H9 (cell line): ENCODE results near the gene SLC6A15. TPM values are rescaled to one million over a fixed set of nuclear protein-coding genes. Genes with fewer than 3 reads are reported as not detected.

Experiments
- DNase-seq: peaks from one replicate; pipeline ENCODE4 v3.0.0-alpha.2; 2017
- H2AFZ ChIP-seq: one replicate; pipeline ENCODE4 v1.6.1; 2013; ENCODE audit warnings: mild to moderate bottlenecking, low read length, control low read depth, moderate library complexity
- H2AK5ac ChIP-seq: 2 replicates; pipeline ENCODE4 v1.6.1; 2013; ENCODE audit warnings: low read length, control low read depth, mixed read lengths; ENCODE audit not compliant: insufficient read length
- H2BK120ac ChIP-seq: one replicate; pipeline ENCODE4 v1.6.1; 2013; ENCODE audit warnings: low read depth, mild to moderate bottlenecking, low read length, control low read depth, inconsistent platforms; ENCODE audit not compliant: poor library complexity, severe bottlenecking
- H2BK12ac ChIP-seq: 2 replicates; pipeline ENCODE4 v1.6.1; 2013; ENCODE audit warnings: low read length, control low read depth, mixed read lengths, low read depth; ENCODE audit not compliant: insufficient read length
- H2BK15ac ChIP-seq: 2 replicates; pipeline ENCODE4 v1.6.1; 2013; ENCODE audit warnings: low read depth, low read length, control low read depth
- H2BK20ac ChIP-seq: one replicate; pipeline ENCODE4 v1.6.1; 2013; ENCODE audit warnings: low read depth, mild to moderate bottlenecking, low read length, control low read depth, inconsistent platforms; ENCODE audit not compliant: poor library complexity, severe bottlenecking
- H2BK5ac ChIP-seq: 2 replicates; pipeline ENCODE4 v1.6.1; 2013; ENCODE audit warnings: low read length, control low read depth, mixed read lengths; ENCODE audit not compliant: insufficient read length
- H3K14ac ChIP-seq: 2 replicates; pipeline ENCODE4 v1.6.1; 2013; ENCODE audit warnings: low read length, control low read depth; ENCODE audit not compliant: insufficient read depth
- H3K18ac ChIP-seq: 2 replicates; pipeline ENCODE4 v1.6.1; 2013; ENCODE audit warnings: low read depth, mild to moderate bottlenecking, mixed read lengths, low read length, control low read depth; ENCODE audit not compliant: insufficient read length
- H3K23ac ChIP-seq: 2 replicates; pipeline ENCODE4 v1.6.1; 2013; ENCODE audit warnings: low read length, control low read depth, mixed read lengths, low read depth; ENCODE audit not compliant: insufficient read length
- H3K23me2 ChIP-seq: 2 replicates; pipeline ENCODE4 v1.6.1; 2013; ENCODE audit warnings: low read depth, mild to moderate bottlenecking, mixed read lengths, low read length, control low read depth; ENCODE audit not compliant: insufficient read length, poor library complexity, severe bottlenecking
- H3K27ac ChIP-seq: 2 replicates; pipeline ENCODE4 v1.5.1; 2013; ENCODE audit warnings: low read length, control low read depth, mixed read lengths, low read depth; ENCODE audit not compliant: insufficient read length
- H3K27me3 ChIP-seq: 2 replicates; pipeline ENCODE4 v1.6.1; 2013; ENCODE audit warnings: low read length, control low read depth, inconsistent platforms; ENCODE audit not compliant: insufficient read depth
- H3K4ac ChIP-seq: 2 replicates; pipeline ENCODE4 v1.6.1; 2013; ENCODE audit warnings: low read depth, mild to moderate bottlenecking, control low read depth, inconsistent platforms, low read length, moderate library complexity
- H3K4me1 ChIP-seq: 2 replicates; pipeline ENCODE4 v1.6.1; 2013; ENCODE audit warnings: low read length, control low read depth, inconsistent platforms; ENCODE audit not compliant: insufficient read depth
- H3K4me2 ChIP-seq: 2 replicates; pipeline ENCODE4 v1.6.1; 2013; ENCODE audit warnings: low read length, control low read depth, mixed read lengths; ENCODE audit not compliant: insufficient read length, insufficient read depth
- H3K56ac ChIP-seq: 2 replicates; pipeline ENCODE4 v1.6.1; 2013; ENCODE audit warnings: low read depth, mild to moderate bottlenecking, mixed read lengths, low read length, control low read depth; ENCODE audit not compliant: insufficient read length
- H3K79me1 ChIP-seq: 2 replicates; pipeline ENCODE4 v1.6.1; 2013; ENCODE audit warnings: low read depth, mild to moderate bottlenecking, moderate library complexity, low read length, control low read depth, inconsistent platforms; ENCODE audit not compliant: insufficient read depth, poor library complexity, severe bottlenecking
- H3K79me2 ChIP-seq: 2 replicates; pipeline ENCODE4 v1.6.1; 2013; ENCODE audit warnings: low read length, control low read depth, inconsistent platforms; ENCODE audit not compliant: insufficient read depth
- H3K9ac ChIP-seq: 2 replicates; pipeline ENCODE4 v1.6.1; 2013; ENCODE audit warnings: low read length, control low read depth, mixed read lengths; ENCODE audit not compliant: insufficient read length; ENCODE audit errors: extremely low read depth
- H3K9me3 ChIP-seq: one replicate; pipeline ENCODE4 v1.6.1; 2013; ENCODE audit warnings: low read depth, low read length, inconsistent platforms; ENCODE audit not compliant: control insufficient read depth
- H3T11ph ChIP-seq: one replicate; pipeline ENCODE4 v1.6.1; 2013; ENCODE audit warnings: mild to moderate bottlenecking, low read length, control low read depth, inconsistent platforms
- H4K20me1 ChIP-seq: one replicate; pipeline ENCODE4 v1.6.1; 2013; ENCODE audit not compliant: control insufficient read depth, insufficient read length, insufficient read depth
- H4K5ac ChIP-seq: 2 replicates; pipeline ENCODE4 v1.6.1; 2013; ENCODE audit warnings: low read depth, mild to moderate bottlenecking, mixed read lengths, low read length, control low read depth; ENCODE audit not compliant: insufficient read length
- H4K8ac ChIP-seq: replicated peaks from 2 replicates; pipeline ENCODE4 v1.6.1; 2013; ENCODE audit warnings: low read length, control low read depth, mixed read lengths, low read depth; ENCODE audit not compliant: insufficient read length
- H4K91ac ChIP-seq: 2 replicates; pipeline ENCODE4 v1.6.1; 2013; ENCODE audit warnings: low read depth, mild to moderate bottlenecking, moderate library complexity, mixed read lengths, low read length, control low read depth; ENCODE audit not compliant: insufficient read length
- H3K27ac Mint-ChIP-seq, 3 experiments: 2 replicates in 2 of 3; 3 replicates in 1 of 3; pipeline ENCODE4 v1.8.0; 2020 to 2021; ENCODE audit warnings: mixed read lengths in 3 of 3, mild to moderate bottlenecking in 1 of 3, moderate library complexity in 1 of 3
- H3K27me3 Mint-ChIP-seq: 2 replicates; pipeline ENCODE4 v1.8.0; 2021; ENCODE audit warnings: low read depth, mild to moderate bottlenecking, moderate library complexity, mixed read lengths
- H3K36me3 Mint-ChIP-seq, 3 experiments: 2 replicates in 2 of 3; 3 replicates in 1 of 3; pipeline ENCODE4 v1.8.0; 2020 to 2021; ENCODE audit warnings: low read depth in 3 of 3, mixed read lengths in 3 of 3; ENCODE audit not compliant: insufficient read depth in 1 of 3
- H3K4me1 Mint-ChIP-seq, 2 experiments: 2 replicates each; pipeline ENCODE4 v1.8.0; 2020; ENCODE audit warnings: mixed read lengths in 2 of 2
- H3K4me3 Mint-ChIP-seq, 2 experiments: 2 replicates in 1 of 2; 3 replicates in 1 of 2; pipeline ENCODE4 v1.8.0; 2020 to 2021; ENCODE audit warnings: mild to moderate bottlenecking in 2 of 2, mixed read lengths in 2 of 2, moderate library complexity in 1 of 2
- H3K9me3 Mint-ChIP-seq, 2 experiments: 2 replicates in 1 of 2; 3 replicates in 1 of 2; pipeline ENCODE4 v1.8.0; 2020; ENCODE audit warnings: mild to moderate bottlenecking in 2 of 2, mixed read lengths in 2 of 2, moderate library complexity in 1 of 2
- WGBS: extraction: QIAGEN DNeasy Blood & Tissue Kit; methylation state at CpG from one replicate; pipeline ENCODE4 v1.1.7; 2013; ENCODE audit warnings: missing lambda C conversion rate, low lambda C conversion rate, mixed read lengths; ENCODE audit not compliant: insufficient read length; ENCODE audit errors: extremely low coverage; 5-methylcytosine and 5-hydroxymethylcytosine counted together
- total RNA-seq: library from RNA; stranded (reverse); gene quantifications from 2 replicates; pipeline ENCODE4 v1.2.1, GENCODE V29; 2021
- TF ChIP-seq, protein P1 (sequence below): fragments of 200-600 bp; sonication (generic); conservative IDR thresholded peaks from 3 replicates; pipeline ENCODE4 v1.8.0; 2021; ENCODE audit warnings: antibody characterized with exemption, mild to moderate bottlenecking

SLC6A15 gene
- total RNA-seq, 1 experiment from 2014 or later = 12.9 TPM

DNA sequence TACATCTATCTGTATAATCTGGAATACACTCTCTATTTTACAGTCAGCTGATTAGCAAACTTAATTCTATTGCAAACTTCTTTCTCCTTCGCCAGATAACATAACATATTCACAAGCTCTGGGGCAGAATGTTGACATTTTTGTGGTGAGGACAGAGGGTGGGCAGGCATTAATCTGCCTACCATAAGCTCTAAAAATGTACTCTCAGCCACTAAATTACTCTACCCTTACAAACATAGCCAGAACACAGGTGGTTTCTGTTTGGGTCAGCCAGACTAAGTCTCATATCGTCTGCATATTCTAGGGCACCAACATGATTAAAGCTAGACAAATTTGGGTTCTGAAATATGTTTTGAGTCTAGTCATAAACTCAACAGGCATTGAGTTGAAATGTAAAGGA lies 90.1 kb downstream of the SLC6A15 start:
- Histone ChIP-seq H3K27me3 (no peaks in the 10 kb centered on the region), H3T11ph (no peak overlapping the region), H3K14ac (no peak overlapping the region), H3K9ac (no peak overlapping the region), H2AK5ac (no peak overlapping the region), H2AFZ (no peak overlapping the region), H4K8ac (no peak overlapping the region), H2BK15ac (no peak overlapping the region), H3K23ac (no peak overlapping the region), H3K79me2 (no peaks in the 10 kb centered on the region), H3K4me1 (no peaks in the 10 kb centered on the region), H3K18ac (no peak overlapping the region), H2BK5ac (no peak overlapping the region), H4K91ac (no peak overlapping the region), H3K27ac (no peak overlapping the region), H4K20me1 (no peaks in the 10 kb centered on the region), H3K23me2 (no peaks in the 10 kb centered on the region), H3K4me2 (no peak overlapping the region), H3K4ac (no peak overlapping the region), H3K79me1 (no peaks in the 10 kb centered on the region), H4K5ac (no peak overlapping the region), H2BK20ac (no peak overlapping the region), H2BK12ac (no peak overlapping the region), H2BK120ac (no peak overlapping the region), H3K9me3 (no peaks in the 10 kb centered on the region), H3K56ac (no peak overlapping the region)
- Mint-ChIP-seq H3K36me3 (no peaks in the 10 kb centered on the region), H3K4me3 (no peak overlapping the region), H3K9me3 (no peaks in the 10 kb centered on the region), H3K27ac (no peak overlapping the region), H3K27me3 (peaks cover 8% of the 10 kb centered on the region), H3K4me1 (no peaks in the 10 kb centered on the region)
- WGBS = no CpG with 5 or more reads among the region's 2 CpGs
- no peak for DNase-seq
- TF ChIP-seq, protein P1, sequence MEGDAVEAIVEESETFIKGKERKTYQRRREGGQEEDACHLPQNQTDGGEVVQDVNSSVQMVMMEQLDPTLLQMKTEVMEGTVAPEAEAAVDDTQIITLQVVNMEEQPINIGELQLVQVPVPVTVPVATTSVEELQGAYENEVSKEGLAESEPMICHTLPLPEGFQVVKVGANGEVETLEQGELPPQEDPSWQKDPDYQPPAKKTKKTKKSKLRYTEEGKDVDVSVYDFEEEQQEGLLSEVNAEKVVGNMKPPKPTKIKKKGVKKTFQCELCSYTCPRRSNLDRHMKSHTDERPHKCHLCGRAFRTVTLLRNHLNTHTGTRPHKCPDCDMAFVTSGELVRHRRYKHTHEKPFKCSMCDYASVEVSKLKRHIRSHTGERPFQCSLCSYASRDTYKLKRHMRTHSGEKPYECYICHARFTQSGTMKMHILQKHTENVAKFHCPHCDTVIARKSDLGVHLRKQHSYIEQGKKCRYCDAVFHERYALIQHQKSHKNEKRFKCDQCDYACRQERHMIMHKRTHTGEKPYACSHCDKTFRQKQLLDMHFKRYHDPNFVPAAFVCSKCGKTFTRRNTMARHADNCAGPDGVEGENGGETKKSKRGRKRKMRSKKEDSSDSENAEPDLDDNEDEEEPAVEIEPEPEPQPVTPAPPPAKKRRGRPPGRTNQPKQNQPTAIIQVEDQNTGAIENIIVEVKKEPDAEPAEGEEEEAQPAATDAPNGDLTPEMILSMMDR = no peak
